GM19397 (cell line): ENCODE measurements around the gene RTN3.
"Not testable (repeated sequence)": the region's sequence is repeated elsewhere in the genome, so short reads cannot be mapped to it uniquely, and the experiment has no call there.

Experiments used
- ATAC-seq: cut with Tn5 transposase; IDR thresholded peaks from one replicate; pipeline ENCODE4 v1.9.1; 2021; ENCODE audit warnings: mild to moderate bottlenecking, moderate library complexity; ENCODE audit not compliant: unreplicated experiment

Gene RTN3

DNA sequence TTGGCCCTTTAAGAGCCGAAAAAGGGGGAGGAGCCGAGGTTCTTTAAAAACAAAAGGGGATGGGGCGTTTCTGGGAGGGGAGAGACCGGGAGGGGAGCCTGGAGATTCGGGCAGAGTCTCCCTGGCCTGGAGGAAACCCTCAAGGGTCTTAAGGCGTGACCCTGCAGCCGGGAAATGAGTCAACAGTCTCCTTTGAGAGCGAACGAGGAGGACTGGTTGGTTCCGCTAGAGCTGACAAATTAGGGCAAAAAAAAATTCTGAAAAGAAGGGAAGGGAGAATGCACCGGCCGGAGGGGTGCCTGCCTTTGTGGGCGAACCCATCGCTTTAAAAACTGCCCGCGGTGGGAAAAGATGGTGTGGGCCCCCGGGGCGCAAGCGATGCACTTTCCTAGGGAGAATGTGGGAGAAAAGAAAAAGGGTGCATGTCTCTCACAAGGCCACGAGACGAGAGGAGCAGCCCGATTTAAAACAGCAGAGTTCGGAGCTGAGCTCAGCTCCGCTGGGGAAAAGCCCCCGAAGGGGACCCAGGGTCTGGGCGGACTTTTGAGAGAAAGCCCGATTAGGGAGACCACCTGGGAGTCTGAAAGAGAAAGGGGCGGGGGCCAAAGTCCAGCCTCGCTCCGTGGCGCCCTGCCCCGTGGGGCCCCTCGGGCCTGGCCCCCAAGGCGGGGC lies 86.4 kb downstream of the RTN3 start:
- peak; percentile 14 for ATAC-seq

DNA sequence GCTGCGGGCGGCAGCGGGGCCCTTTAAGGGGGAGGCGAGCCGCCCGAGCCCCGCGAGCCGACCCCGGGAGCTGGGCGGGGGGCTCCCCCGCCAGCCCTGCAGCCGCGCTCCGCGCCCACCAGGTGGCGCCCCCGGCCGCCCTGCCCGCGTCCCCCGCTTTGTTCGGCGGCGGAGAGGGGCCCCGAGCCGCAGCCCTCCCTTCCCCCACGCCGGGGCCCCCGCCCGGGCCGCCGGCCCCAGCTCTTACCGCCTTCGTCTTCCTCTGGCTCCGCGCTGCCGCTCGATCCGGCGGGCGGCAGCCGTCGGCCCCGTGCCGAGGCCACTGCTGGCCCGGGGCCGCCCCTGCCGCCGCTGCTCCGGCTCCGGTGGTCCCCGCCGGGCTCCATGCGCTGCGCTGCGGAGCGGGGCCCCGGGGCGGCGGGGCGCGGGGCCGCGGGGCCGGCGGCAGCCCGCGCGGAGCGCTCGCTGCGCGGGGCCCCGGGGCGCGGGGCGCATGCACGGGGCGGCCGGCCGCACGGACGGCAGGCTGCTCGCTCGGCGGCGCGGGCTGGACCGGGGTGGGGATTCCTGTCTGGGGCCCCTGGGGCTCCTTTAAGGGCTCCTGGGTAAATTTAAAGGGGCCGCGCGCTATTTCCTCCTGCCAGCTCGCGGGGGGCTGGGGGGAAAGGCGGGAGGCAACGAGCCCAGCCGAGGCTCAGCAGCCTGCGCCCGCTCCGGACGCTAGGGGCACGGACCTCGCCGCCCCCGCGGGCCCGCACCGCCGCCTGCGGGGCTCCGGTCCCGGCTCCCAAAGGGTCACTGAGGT lies 87.1 kb downstream of the RTN3 start, which contains the start of gene ZFTA:
Gene ZFTA, minus strand, starts transcription at position 539 of the 805 bp plus-strand sequence. Its CDS starts 153 bp downstream, at position 386.
- peak; percentile 48 for ATAC-seq

DNA sequence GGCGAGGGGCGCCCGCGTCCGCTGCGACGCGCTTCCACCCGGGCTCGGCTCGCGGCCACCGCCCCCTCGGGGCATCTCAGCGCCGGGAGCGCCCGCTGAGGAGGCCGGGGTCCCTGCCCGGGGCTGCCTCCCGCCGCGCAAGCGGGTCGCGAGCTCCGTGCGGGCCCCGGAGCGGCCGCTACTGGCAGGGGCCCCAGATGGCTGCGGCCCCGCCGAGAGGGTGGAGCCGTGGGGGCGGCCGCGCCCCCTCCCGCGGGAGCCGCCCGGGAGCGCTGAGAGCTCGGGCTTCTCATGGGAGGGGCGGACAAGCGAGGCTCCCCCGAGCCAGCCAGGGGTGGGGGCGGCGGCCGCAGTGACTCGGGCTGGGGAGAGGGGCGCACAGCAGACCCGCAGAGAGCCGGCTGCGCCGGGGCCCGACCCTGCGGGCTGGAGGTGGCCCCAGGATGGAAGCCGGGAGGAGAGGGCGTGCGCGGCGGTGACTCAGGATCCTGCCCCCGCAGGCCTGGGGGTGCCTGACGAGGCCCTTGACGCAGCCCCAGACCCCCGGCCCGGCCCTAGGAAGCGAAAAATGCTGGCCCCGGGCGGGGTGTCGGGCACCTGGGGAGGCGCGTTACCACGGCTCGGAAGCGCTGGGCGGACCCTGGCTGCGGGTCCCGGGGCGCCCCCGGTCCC lies 87.9 kb downstream of the RTN3 start:
- ATAC-seq, result peak; percentile 28

DNA sequence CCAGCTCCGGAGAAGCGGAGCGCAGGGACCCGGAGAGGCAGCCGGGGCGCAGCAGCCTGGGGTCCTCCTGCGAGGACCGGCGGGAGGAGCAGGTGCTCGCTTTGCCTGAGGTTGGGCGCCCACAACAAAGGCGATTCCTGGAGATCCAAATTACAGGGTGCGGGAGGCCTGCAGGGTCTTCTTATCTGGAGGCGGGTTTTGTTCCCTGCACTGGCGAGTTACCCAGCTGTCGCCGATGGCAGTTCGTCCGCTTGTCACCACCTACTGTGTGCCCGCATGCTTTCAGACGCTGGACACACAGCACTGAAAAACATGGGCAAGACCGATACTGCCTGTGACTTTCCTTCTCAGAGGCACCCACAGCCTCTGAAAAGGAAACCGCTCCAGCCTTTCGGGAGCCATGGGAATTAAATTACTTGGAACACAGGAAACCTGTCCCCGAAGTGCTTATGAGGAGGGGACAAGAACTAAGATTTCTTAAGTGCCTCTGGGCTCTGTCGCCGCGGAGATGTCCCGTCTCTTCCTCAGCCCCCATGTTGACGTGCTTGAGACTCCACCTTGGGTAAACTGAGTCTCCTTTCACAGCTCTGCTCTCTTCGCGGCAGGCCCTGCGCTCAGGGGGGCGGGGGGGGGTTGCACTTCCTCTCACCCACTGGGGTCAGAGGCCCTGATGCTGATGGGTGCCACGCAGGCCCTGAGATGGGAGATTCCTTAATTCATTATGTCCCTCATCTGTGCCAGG lies 88.6 kb downstream of the RTN3 start:
- no peak for ATAC-seq

DNA sequence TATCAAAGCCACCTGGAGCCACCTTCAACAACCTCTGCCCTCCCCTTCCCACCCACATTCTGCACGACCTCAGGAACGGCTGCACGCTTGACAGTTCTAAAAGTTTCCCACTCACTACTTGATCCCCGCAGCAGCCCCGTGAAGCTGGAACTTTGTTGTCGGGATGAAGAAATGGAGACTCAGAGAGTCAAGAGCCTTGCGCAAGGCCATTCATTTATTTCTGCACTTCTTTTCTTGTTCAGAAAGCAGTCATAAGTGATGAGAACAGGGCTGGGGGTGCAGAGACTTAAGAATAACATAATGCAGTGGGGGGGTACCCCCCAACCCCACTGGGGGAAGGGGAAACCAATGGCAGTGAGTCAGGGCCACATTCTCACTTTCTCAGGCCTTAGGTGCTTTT lies 89.5 kb downstream of the RTN3 start:
- no peak for ATAC-seq

DNA sequence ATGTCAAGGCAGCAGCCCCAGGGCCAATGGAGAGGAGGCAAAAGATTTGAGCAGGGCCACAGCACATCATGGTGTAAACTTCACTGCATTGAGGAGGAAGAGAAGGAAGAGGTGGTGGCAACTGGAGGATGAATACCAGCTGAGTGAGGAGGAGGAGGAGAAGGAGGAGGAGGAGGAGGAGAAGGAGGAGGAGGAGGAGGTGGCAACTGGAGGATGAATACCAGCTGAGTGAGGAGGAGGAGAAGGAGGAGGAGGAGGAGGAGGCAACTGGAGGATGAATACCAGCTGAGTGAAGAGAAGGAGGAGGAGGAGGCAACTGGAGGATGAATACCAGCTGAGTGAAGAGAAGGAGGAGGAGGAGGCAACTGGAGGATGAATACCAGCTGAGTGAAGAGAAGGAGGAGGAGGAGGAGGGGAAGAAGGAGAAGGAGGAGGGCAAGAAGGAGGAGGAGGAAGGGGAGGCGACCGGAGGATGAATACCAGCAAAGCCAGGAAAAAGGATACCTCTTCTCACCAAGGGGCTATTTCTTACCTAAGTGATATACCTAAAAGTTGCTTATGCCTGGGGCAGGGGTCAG lies 90.5 kb downstream of the RTN3 start:
- not testable (repeated sequence) for ATAC-seq

DNA sequence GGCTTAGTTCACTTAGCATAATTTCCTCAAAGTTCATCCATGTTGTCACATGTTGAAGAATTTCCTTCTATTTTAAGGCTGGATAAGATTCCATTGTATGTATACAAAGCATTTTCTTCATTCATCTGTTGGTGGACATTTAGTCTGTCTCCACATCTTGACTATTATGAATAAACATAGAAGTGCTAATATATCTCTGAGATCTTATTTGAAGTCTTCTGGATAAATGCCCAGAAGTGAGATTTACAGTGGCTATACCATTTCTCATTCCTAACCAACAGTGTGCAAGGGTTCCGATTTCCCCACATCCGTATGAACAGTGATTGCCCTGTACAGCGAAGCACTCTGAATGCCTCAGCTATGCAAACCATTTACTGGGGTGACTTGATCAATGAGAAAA lies 93.9 kb downstream of the RTN3 start:
- no peak for ATAC-seq

DNA sequence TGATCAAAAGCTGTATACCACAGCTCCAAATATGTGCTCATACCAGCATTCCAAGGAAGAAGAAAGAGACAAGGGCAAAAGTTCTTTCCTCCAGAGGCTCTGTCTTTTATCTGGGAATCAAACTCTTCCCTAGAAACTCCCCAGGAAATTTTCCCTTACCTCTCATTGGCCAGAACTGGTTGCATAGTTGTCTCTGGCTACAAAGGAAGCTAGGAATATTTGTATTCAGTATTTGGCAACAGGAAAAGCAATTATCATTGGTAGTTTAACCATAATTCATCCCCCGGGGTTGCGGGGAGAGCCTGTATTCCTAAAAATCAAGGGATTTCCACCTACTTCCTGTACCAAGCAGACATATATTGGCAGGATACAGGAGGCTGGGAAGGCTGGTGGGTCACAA lies 97.7 kb downstream of the RTN3 start:
- no peak for ATAC-seq

DNA sequence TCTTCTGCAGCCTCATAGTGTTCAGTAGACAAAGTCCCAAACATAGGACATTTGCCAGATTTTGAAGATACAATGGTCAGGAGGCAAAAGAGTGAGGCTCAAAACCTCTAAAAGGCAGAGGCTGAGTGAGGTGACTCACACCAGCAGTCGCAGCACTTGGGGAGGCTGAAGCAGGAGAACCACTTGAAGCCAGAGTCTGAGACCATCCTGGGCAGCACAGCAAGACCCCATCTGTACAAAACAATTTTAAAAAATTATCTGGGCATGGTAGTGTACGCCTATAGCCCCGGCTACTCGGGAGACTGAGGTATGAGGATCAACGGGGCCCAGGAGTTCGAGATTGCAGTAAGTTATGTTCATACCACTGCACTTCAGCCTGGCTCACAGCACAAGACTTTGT lies 101.4 kb downstream of the RTN3 start:
- no peak for ATAC-seq

DNA sequence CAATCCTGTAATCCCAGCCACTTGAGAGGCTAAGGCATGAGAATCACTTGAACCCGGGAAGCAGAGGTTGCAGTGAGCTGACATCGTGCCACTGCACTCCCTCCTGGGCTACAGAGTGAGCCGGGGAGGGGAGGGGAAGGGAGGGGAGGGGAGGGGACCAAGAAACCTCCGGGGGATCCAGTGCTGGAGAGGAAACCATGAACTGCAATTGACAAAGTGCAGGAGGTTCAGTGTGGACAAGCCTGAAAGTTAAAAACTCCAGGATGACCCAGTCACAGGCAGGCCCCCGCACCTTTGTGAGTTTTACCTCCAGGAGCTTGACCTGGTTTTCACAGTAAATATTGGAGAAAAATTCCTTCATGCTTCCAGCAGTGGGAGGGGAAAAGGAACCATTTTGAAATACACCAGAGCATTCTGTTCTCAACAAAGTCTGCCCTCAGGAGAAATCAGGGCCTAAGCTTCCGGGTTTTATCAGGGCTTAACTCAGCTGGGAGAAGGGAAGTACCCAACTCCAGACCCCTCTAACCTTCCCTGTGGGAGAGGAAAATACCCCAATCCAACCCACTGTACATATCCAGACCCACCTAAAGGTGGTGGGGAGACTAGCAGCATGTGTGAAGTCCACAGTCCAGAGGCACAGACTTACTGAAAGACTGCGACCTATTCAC lies 102.8 kb downstream of the RTN3 start:
- no peak for ATAC-seq

DNA sequence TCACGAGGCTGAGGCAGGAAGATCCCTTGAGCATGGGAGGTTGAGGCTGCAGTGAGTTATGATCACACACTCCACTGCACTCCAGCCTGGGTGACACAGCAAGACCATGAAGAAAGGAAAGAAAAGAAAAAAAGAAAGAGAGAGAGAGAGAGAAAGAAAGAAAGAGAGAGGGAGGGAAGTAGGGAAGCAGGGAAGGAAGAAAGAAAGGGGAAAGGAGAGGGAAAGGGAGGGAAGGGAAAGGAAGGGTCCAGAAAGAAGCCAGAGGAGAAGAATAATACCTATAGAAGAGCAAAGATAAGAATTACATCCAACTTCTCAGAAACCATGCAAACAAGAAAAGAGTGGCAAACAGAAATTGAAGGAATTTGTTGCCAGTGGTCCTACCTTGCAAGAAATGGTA lies 104.5 kb downstream of the RTN3 start:
- no peak for ATAC-seq

DNA sequence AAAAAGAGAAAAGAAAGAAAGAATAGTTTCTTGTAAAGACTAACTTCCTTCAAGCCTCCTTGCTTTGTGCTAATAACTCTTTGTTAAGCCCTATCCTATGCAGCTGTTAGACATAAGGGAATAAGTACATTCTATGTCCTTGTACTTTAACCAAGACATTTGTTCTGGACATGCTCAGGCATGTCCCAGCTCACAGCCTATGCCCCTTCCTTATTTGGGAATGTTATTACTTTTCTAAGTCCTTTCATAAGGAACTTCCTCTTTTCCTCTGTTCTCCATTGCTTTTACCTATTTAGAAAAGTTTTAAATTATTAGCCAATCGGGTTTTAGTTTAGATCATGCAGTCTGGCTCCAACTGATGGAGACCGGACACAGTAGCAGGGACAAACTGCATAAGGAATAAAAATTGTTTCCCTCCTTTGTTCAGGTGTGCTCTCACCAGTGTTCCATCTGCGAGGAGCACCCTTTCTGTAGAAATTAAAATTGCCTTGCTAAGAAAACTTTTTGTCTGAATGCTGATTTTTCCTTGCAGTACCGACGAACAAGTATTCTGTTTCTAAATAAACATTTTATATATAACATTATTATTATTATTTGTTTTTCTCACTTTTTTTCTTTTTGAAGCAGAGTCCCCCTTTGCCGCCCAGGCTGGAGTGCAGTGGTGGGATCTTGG lies 110.3 kb downstream of the RTN3 start:
- no peak for ATAC-seq

DNA sequence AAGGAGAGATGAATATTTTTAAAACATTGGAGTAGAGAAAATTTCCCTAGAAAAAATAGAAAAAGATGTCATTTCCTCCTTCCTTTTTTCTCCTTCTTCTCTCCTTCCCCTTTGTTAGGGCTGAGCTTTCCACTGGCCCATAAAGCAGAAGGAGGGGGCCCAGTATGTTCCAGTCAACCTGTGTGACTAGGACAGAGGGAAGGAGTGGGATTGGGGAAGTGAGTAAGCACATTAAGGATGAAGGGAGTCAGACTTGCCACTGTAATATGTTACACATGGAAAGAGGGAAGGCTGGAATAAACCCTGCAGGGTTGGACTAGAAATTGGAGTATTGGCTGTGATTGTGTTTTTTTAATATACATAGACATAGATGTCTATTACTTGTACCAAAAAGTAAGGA lies 111.9 kb downstream of the RTN3 start:
- ATAC-seq, result no peak

DNA sequence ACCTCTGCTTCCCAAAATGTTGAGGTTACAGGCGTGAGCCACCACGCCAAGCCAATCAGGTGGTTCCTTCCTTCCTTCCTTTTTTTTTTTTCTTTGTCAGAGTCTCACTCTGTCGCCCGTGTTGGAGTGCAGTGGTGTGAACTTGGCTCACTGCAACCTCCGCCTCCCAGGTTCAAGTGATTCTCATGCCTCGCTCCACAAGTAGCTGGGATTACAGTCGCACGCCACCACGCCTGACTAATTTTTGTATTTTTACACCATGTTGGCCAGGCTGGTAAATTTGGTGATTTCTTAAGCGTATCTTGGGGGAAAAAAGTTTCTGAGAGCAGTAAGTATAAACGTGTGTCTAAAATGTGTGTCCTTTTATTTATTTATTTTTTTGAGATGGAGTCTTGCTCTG lies 113.8 kb downstream of the RTN3 start:
- no peak for ATAC-seq

DNA sequence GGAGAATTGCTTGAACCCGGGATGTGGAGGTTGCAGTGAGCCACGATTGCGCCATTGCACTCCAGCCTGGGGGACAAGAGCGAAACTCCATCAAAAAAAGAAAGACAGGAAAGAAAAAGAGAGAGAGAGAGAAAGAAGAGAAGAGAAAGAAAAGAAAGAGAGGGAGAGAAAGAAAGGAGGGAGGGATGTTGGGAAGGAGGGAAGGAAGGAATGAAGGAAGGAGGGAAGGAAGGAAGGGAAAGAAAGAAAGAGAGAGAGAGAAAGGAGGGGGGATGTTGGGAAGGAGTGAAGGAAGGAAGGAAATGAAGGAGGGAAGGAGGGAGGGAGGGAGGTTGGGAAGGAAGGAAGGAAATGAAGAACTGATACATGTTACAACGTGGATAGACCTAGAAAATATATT lies 119.6 kb downstream of the RTN3 start:
- no peak for ATAC-seq

DNA sequence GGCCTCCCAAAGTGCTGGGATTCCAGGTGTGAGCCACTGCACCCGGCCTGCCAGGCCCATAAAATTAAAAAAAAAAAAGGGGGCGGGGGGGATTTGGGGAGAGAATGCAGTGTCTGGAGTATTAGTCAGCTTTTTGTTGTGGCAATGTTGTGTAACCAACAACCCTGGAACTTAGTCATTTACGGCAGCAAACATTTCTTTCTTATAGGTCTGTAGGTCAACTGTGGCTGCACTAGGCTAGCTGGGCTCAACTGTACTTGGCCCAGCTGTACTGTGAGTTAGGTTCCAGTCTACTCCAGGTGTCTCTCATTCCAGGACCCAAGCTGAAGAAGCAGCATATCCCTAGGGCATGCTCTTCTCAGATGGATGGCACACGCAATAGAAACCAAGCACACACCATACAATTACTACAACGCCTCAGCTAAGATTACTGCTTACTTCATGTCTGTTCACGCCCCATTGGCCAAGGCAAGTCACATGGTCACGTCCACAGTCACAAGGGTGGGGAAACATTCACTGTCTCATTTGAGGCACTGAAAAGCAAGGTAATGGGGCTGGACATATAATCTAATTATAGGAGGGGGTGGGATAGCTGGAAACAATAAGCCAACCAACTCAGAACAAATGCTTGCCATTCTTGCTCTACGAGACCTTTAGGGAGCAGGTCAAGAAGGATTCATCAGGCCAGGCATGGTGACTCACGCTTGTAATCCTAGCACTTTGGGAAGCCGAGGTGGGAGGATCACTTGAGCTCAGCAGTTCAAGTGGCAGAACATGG lies 121.5 kb downstream of the RTN3 start:
- no peak for ATAC-seq

DNA sequence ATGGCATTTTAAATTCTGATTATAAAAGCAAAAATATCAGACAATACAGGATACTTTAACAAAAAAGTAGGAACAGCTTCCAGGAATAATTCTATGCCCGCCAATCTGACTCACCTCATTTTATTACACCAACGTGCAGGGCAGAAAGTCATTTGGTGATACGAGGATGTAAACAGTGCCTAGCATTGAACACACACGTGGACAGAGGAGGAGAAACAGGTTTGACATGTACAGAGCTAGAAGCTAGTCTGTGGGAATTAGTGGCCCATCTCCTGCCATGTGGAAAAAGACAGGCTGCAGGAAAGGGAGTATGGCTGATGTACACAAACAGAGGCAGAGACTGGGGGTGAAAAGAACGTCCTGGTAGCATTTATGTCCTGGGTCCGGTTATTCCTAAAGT lies 123.0 kb downstream of the RTN3 start:
- no peak for ATAC-seq

DNA sequence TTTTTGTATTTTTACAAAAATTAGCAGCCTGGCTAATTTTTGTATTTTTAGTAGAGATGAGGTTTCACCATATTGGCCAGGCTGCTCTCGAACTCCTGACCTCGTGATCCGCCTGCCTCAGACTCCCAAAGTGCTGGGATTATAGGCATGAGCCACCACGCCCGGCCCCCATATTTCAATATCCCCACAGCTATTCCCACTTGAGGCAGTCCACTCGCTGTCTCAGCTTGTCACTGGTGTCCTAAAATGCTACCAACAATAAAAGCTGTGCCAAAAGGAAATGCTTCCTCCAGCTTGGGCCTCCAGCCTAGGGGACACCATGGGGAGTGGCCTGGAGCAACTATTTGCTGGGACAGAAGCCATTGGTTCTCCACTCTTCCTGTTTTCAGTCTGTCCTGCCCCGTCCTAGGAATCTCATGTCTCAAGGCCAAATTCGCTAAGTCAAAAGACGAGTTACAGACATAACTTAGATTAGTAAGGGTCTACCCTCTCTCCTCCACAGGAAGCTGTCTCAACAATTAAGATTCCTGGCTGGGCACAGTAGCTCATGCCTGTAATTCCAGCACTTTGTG lies 124.6 kb downstream of the RTN3 start:
- ATAC-seq, result no peak
